Loucy (cell line): ENCODE results near the gene PLXNB1.

Experiments
- H2AFZ ChIP-seq: fragments of 200-600 bp; sonication (generic); 2 replicates; pipeline ENCODE4 v1.6.0; 2016; ENCODE audit warnings: antibody characterized with exemption, mild to moderate bottlenecking, low read length, moderate library complexity
- H3F3A ChIP-seq: fragments of 200-600 bp; 2 replicates; pipeline ENCODE4 v1.6.0; 2016; ENCODE audit warnings: antibody characterized with exemption, low read depth, mild to moderate bottlenecking
- H3K27me3 ChIP-seq: fragments of 200-600 bp; sonication (generic); 2 replicates; pipeline ENCODE4 v1.6.1; 2014; ENCODE audit warnings: low read length, mild to moderate bottlenecking; ENCODE audit not compliant: insufficient read depth, poor library complexity, severe bottlenecking
- H3K36me3 ChIP-seq: fragments of 200-600 bp; sonication (generic); 2 replicates; pipeline ENCODE4 v1.6.1; 2016; ENCODE audit warnings: low read length; ENCODE audit not compliant: insufficient read depth
- H3K4me1 ChIP-seq: fragments of 200-600 bp; sonication (generic); 2 replicates; pipeline ENCODE4 v1.5.1; 2014; ENCODE audit warnings: low read length, mild to moderate bottlenecking; ENCODE audit not compliant: insufficient read depth, poor library complexity, severe bottlenecking
- H3K4me2 ChIP-seq: fragments of 200-600 bp; sonication (generic); 2 replicates; pipeline ENCODE4 v1.6.0; 2014; ENCODE audit warnings: antibody characterized with exemption, low read length, low read depth, mild to moderate bottlenecking; ENCODE audit not compliant: poor library complexity, severe bottlenecking
- H3K4me3 ChIP-seq: fragments of 200-600 bp; sonication (generic); 2 replicates; pipeline ENCODE4 v1.5.1; 2014; ENCODE audit warnings: low read length, mild to moderate bottlenecking, mixed read lengths; ENCODE audit not compliant: poor library complexity, severe bottlenecking
- H3K79me2 ChIP-seq: fragments of 200-600 bp; sonication (generic); 2 replicates; pipeline ENCODE4 v1.6.1; 2014; ENCODE audit warnings: low read length; ENCODE audit not compliant: insufficient read depth
- H3K9ac ChIP-seq: fragments of 200-600 bp; sonication (generic); 2 replicates; pipeline ENCODE4 v1.6.0; 2014; ENCODE audit warnings: mild to moderate bottlenecking, low read depth, low read length, moderate library complexity; ENCODE audit not compliant: poor library complexity, severe bottlenecking
- H3K9me2 ChIP-seq: fragments of 200-600 bp; sonication (generic); replicated peaks from 2 replicates; pipeline ENCODE4 v1.6.1; 2016; ENCODE audit warnings: low read depth, low read length, mixed read lengths
- H3K9me3 ChIP-seq: fragments of 200-600 bp; sonication (generic); 2 replicates; pipeline ENCODE4 v1.6.1; 2014; ENCODE audit warnings: mild to moderate bottlenecking, antibody characterized with exemption, low read length, low read depth; ENCODE audit not compliant: insufficient read depth
- H4K20me1 ChIP-seq: fragments of 200-600 bp; sonication (generic); 2 replicates; pipeline ENCODE4 v1.6.0; 2014; ENCODE audit warnings: antibody characterized with exemption, low read length, mild to moderate bottlenecking; ENCODE audit not compliant: insufficient read depth, poor library complexity, severe bottlenecking
- CTCF ChIP-seq: fragments of 200-600 bp; sonication (generic); conservative IDR thresholded peaks from 2 replicates; pipeline ENCODE4 v1.5.1; 2014; ENCODE audit warnings: mild to moderate bottlenecking, antibody characterized with exemption, low read length
- EZH2phosphoT487 ChIP-seq: fragments of 200-600 bp; IDR thresholded peaks from 2 replicates; pipeline ENCODE4 v1.6.1; 2018; ENCODE audit warnings: antibody characterized with exemption, mild to moderate bottlenecking, moderate library complexity, borderline replicate concordance

PLXNB1 gene

DNA sequence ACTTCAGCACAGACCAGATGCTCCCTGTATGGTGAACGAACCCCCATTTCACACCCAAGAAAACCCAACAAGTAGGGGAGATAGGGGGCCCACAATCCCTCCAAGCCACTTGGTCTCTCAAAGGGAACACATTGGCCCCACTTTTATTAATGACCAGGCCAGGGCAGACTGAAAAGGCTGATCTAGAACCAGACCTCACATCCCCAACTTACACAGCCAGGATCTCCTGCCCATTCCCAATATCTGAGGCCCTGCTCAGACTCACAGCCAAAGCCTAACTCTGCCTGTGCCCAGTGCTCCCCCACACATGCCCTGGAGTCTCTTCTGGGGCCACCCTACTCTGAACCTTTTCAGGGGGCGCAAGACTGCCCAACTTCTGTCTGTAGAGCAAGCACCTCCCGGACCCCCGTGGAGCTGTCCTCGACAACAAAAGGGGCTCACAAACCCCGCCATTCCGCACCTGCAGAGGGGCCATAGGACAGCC lies 1.8 kb downstream of the PLXNB1 start:
- peak overlapping the region; percentile 82 for H3K9ac ChIP-seq
- no peaks in the 10 kb centered on the region for H3K27me3 ChIP-seq
- peaks cover 46% of the 10 kb centered on the region for H3K4me1 ChIP-seq
- H3K9me2 ChIP-seq: no peaks in the 10 kb centered on the region
- no peaks in the 10 kb centered on the region for H3F3A ChIP-seq
- peaks cover 65% of the 10 kb centered on the region for H3K79me2 ChIP-seq
- H4K20me1 ChIP-seq: peaks cover 22% of the 10 kb centered on the region
- peak overlapping the region; percentile 96 for H3K4me2 ChIP-seq
- no peak overlapping the region for H2AFZ ChIP-seq
- H3K9me3 ChIP-seq: no peaks in the 10 kb centered on the region
- H3K36me3 ChIP-seq: no peaks in the 10 kb centered on the region; the same call in 1 of the 2 replicates
- TF ChIP-seq CTCF (no peak), EZH2phosphoT487 (no peak)
- H3K4me3 ChIP-seq: peak overlapping the region; percentile 78

DNA sequence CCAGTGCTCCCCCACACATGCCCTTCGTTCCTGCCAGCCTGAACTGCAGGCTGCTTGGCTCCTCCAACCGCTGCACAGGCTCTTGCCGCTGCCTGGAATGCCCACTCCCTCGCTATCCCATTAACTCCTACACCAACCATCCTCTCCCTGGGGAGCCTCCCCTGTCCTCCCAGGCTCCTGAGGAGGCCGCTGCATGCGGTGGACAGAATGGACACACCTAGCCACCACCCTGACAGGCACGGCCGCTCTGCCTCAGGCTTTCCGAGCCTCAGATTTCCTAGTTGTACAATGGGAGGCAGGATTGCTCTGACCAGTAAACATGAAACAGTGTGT lies 2.3 kb downstream of the PLXNB1 start:
- Histone ChIP-seq H3K9me2 (no peaks in the 10 kb centered on the region), H3K4me1 (peaks cover 46% of the 10 kb centered on the region), H3K4me3 (peak overlapping the region; percentile 78), H2AFZ (no peak overlapping the region), H3F3A (no peaks in the 10 kb centered on the region), H3K36me3 (peaks cover 4% of the 10 kb centered on the region; the same call in 1 of the 2 replicates), H3K9ac (peak overlapping the region; percentile 82), H3K27me3 (no peaks in the 10 kb centered on the region), H3K79me2 (peaks cover 71% of the 10 kb centered on the region), H4K20me1 (peaks cover 28% of the 10 kb centered on the region), H3K9me3 (no peaks in the 10 kb centered on the region), H3K4me2 (peak overlapping the region; percentile 96)
- no peak for TF ChIP-seq EZH2phosphoT487
- no peak for TF ChIP-seq CTCF

GRCh38 chr3:48426944-48427629 lies 2.8 kb downstream of the PLXNB1 start:
- H3K4me2 ChIP-seq: peak overlapping the region; percentile 96
- H2AFZ ChIP-seq: no peak overlapping the region
- H3F3A ChIP-seq: no peaks in the 10 kb centered on the region
- no peaks in the 10 kb centered on the region for H3K9me3 ChIP-seq
- H3K9me2 ChIP-seq: no peaks in the 10 kb centered on the region
- peaks cover 46% of the 10 kb centered on the region for H3K4me1 ChIP-seq
- no peaks in the 10 kb centered on the region for H3K27me3 ChIP-seq
- peak overlapping the region; percentile 82 for H3K9ac ChIP-seq
- H3K36me3 ChIP-seq: peaks cover 6% of the 10 kb centered on the region; the same call in 1 of the 2 replicates
- peak overlapping the region; percentile 78 for H3K4me3 ChIP-seq
- peaks cover 73% of the 10 kb centered on the region for H3K79me2 ChIP-seq
- TF ChIP-seq CTCF (no peak), EZH2phosphoT487 (no peak)
- H4K20me1 ChIP-seq: peaks cover 30% of the 10 kb centered on the region
